Measurements from ENCODE around the gene MED25. TPM values are rescaled to one million over a fixed set of nuclear protein-coding genes. Genes with fewer than 3 reads are reported as not detected.

MED25 gene
- total and polyA plus RNA-seq, 9 of the 15 experiments (the other 6 are each of a cell fraction or from before 2014, with no cell fraction given): 4.1 to 93.9 (median 19.3) TPM

DNA sequence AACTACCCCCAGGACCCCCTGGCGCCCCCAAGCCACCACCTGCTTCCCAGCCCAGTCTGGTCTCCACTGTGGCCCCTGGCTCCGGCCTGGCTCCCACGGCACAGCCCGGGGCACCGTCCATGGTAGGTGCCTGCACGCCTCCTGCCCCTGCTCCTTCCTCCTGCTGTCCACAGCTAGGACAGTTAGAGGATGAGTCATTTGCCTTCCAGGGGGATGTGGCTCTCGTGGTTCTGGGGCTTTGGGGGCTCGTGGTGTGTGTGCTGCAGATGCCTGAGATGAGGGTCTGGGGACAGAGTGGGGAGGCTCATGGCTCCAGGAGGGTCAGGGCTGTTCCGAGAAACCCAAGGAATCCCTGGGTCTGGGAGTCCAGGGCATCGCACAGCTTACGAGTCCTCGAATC is 12.7 kb downstream of the MED25 start:
- Histone ChIP-seq H3K9ac (ENCODE audit: insufficient read depth in 1 of 2, low read depth in 2 of 2, low read length in 2 of 2) (peak overlapping the region in 1 of 2 experiments; percentile 1; a peak in 1 of 4 replicates), H3K4me1 (replicated peaks in 1 of 2; ENCODE audit: control insufficient read depth in 2 of 2, insufficient read depth in 2 of 2, low read length in 2 of 2) (peaks cover 0 to 21% of the 10 kb centered on the region in 2 experiments; a peak in 2 of 5 replicates), H3K4me2 (ENCODE audit: insufficient read depth, low read length) (no peak overlapping the region), H3K4me3 (no peak overlapping the region), H3K36me3 (ENCODE audit: control insufficient read depth, insufficient read depth, low read length) (peaks cover 88% of the 10 kb centered on the region; the same call in 2 of the 3 replicates), H3K27ac (ENCODE audit: extremely low read depth, low read depth, low read length) (no peak overlapping the region), H3K9me3 (replicated peaks; ENCODE audit: control insufficient read depth, insufficient read depth, low read depth, low read length) (no peaks in the 10 kb centered on the region), H3K27me3 (ENCODE audit: control insufficient read depth in 2 of 2, insufficient read depth in 2 of 2, low read length in 2 of 2) (no peaks in the 10 kb centered on the region), H3K9me1 (ENCODE audit: control insufficient read depth, insufficient read depth, low read length) (no peaks in the 10 kb centered on the region), H4K20me1 (replicated peaks; ENCODE audit: control insufficient read depth, insufficient read depth, low read length) (no peaks in the 10 kb centered on the region), H3K79me2 (ENCODE audit: control insufficient read depth, insufficient read depth, low read length) (no peaks in the 10 kb centered on the region; the same call in 2 of the 3 replicates), H2AFZ (ENCODE audit: low read depth, low read length) (no peak overlapping the region)
- CTCF ChIA-PET (ENCODE audit: low intra/inter-chr PET ratio): no interaction called here
- WGBS (ENCODE audit: insufficient coverage, low coverage, missing lambda C conversion rate): 96% methylated on average over 10 of the region's 12 CpGs
- BruUV-seq (replicated peaks): no TSS peak
- POLR2A ChIA-PET: interaction anchor here (1.4 to 2.1 kb wide), 2 partner anchors 12 to 20 kb away, joined by 5 to 7 read pairs; partner anchors contain the start of gene PTOV1
- in situ Hi-C loops (cut with MboI) (no loop called here), intact Hi-C loops (cut with micrococcal nuclease) (no loop called here)
- TF ChIP-seq MED1 (CRISPR knock-in tag; IDR thresholded peaks at IDR 0.05; ENCODE audit: borderline replicate concordance) (no peak), PML (IDR thresholded peaks at IDR 0.05; ENCODE audit: low read length) (no peak), PHF20 (IDR thresholded peaks at IDR 0.05; ENCODE audit: partially characterized antibody) (no peak), STAT5A (IDR thresholded peaks at IDR 0.05; ENCODE audit: borderline replicate concordance, low read length) (no peak), PHF8 (IDR thresholded peaks at IDR 0.05; ENCODE audit: borderline replicate concordance, low read length) (no peak), ELK1 (CRISPR knock-in tag; IDR thresholded peaks at IDR 0.05) (no peak), OTX1 (CRISPR knock-in tag; IDR thresholded peaks at IDR 0.05) (no peak)
- FAIRE-seq (no peak), ATAC-seq (no peak), DNase-seq (ENCODE audit: extremely low read depth in 1 of 4, low spot score in 3 of 4) (no peak)

Data from K562 (cell line).